C4-2B (cell line): ENCODE measurements around the gene ARAP2.

Experiments
- CTCF ChIP-seq: fragments of 450-650 bp; conservative IDR thresholded peaks from 2 replicates; pipeline ENCODE4 v1.5.1; 2017; ENCODE audit warnings: mild to moderate bottlenecking
- ZFX ChIP-seq: fragments of 450-650 bp; IDR thresholded peaks from 2 replicates; pipeline ENCODE4 v1.6.1; 2017

- TF ChIP-seq CTCF (no peak), ZFX (no peak)
Observed at GRCh38 chr4:36072529-36072928, 171.8 kb downstream of the ARAP2 start.
